H9 (cell line): ENCODE results near the gene PLXNB2. TPM values are rescaled to one million over a fixed set of nuclear protein-coding genes. Genes with fewer than 3 reads are reported as not detected.

Source experiments
- DNase-seq: peaks from one replicate; pipeline ENCODE4 v3.0.0-alpha.2; 2017
- H2AFZ ChIP-seq: one replicate; pipeline ENCODE4 v1.6.1; 2013; ENCODE audit warnings: mild to moderate bottlenecking, low read length, control low read depth, moderate library complexity
- H2AK5ac ChIP-seq: 2 replicates; pipeline ENCODE4 v1.6.1; 2013; ENCODE audit warnings: low read length, control low read depth, mixed read lengths; ENCODE audit not compliant: insufficient read length
- H2BK120ac ChIP-seq: one replicate; pipeline ENCODE4 v1.6.1; 2013; ENCODE audit warnings: low read depth, mild to moderate bottlenecking, low read length, control low read depth, inconsistent platforms; ENCODE audit not compliant: poor library complexity, severe bottlenecking
- H2BK12ac ChIP-seq: 2 replicates; pipeline ENCODE4 v1.6.1; 2013; ENCODE audit warnings: low read length, control low read depth, mixed read lengths, low read depth; ENCODE audit not compliant: insufficient read length
- H2BK15ac ChIP-seq: 2 replicates; pipeline ENCODE4 v1.6.1; 2013; ENCODE audit warnings: low read depth, low read length, control low read depth
- H2BK20ac ChIP-seq: one replicate; pipeline ENCODE4 v1.6.1; 2013; ENCODE audit warnings: low read depth, mild to moderate bottlenecking, low read length, control low read depth, inconsistent platforms; ENCODE audit not compliant: poor library complexity, severe bottlenecking
- H2BK5ac ChIP-seq: 2 replicates; pipeline ENCODE4 v1.6.1; 2013; ENCODE audit warnings: low read length, control low read depth, mixed read lengths; ENCODE audit not compliant: insufficient read length
- H3K14ac ChIP-seq: 2 replicates; pipeline ENCODE4 v1.6.1; 2013; ENCODE audit warnings: low read length, control low read depth; ENCODE audit not compliant: insufficient read depth
- H3K18ac ChIP-seq: 2 replicates; pipeline ENCODE4 v1.6.1; 2013; ENCODE audit warnings: low read depth, mild to moderate bottlenecking, mixed read lengths, low read length, control low read depth; ENCODE audit not compliant: insufficient read length
- H3K23ac ChIP-seq: 2 replicates; pipeline ENCODE4 v1.6.1; 2013; ENCODE audit warnings: low read length, control low read depth, mixed read lengths, low read depth; ENCODE audit not compliant: insufficient read length
- H3K23me2 ChIP-seq: 2 replicates; pipeline ENCODE4 v1.6.1; 2013; ENCODE audit warnings: low read depth, mild to moderate bottlenecking, mixed read lengths, low read length, control low read depth; ENCODE audit not compliant: insufficient read length, poor library complexity, severe bottlenecking
- H3K27ac ChIP-seq: 2 replicates; pipeline ENCODE4 v1.5.1; 2013; ENCODE audit warnings: low read length, control low read depth, mixed read lengths, low read depth; ENCODE audit not compliant: insufficient read length
- H3K27me3 ChIP-seq: 2 replicates; pipeline ENCODE4 v1.6.1; 2013; ENCODE audit warnings: low read length, control low read depth, inconsistent platforms; ENCODE audit not compliant: insufficient read depth
- H3K4ac ChIP-seq: 2 replicates; pipeline ENCODE4 v1.6.1; 2013; ENCODE audit warnings: low read depth, mild to moderate bottlenecking, control low read depth, inconsistent platforms, low read length, moderate library complexity
- H3K4me1 ChIP-seq: 2 replicates; pipeline ENCODE4 v1.6.1; 2013; ENCODE audit warnings: low read length, control low read depth, inconsistent platforms; ENCODE audit not compliant: insufficient read depth
- H3K4me2 ChIP-seq: 2 replicates; pipeline ENCODE4 v1.6.1; 2013; ENCODE audit warnings: low read length, control low read depth, mixed read lengths; ENCODE audit not compliant: insufficient read length, insufficient read depth
- H3K56ac ChIP-seq: 2 replicates; pipeline ENCODE4 v1.6.1; 2013; ENCODE audit warnings: low read depth, mild to moderate bottlenecking, mixed read lengths, low read length, control low read depth; ENCODE audit not compliant: insufficient read length
- H3K79me1 ChIP-seq: 2 replicates; pipeline ENCODE4 v1.6.1; 2013; ENCODE audit warnings: low read depth, mild to moderate bottlenecking, moderate library complexity, low read length, control low read depth, inconsistent platforms; ENCODE audit not compliant: insufficient read depth, poor library complexity, severe bottlenecking
- H3K79me2 ChIP-seq: 2 replicates; pipeline ENCODE4 v1.6.1; 2013; ENCODE audit warnings: low read length, control low read depth, inconsistent platforms; ENCODE audit not compliant: insufficient read depth
- H3K9ac ChIP-seq: 2 replicates; pipeline ENCODE4 v1.6.1; 2013; ENCODE audit warnings: low read length, control low read depth, mixed read lengths; ENCODE audit not compliant: insufficient read length; ENCODE audit errors: extremely low read depth
- H3K9me3 ChIP-seq: one replicate; pipeline ENCODE4 v1.6.1; 2013; ENCODE audit warnings: low read depth, low read length, inconsistent platforms; ENCODE audit not compliant: control insufficient read depth
- H3T11ph ChIP-seq: one replicate; pipeline ENCODE4 v1.6.1; 2013; ENCODE audit warnings: mild to moderate bottlenecking, low read length, control low read depth, inconsistent platforms
- H4K20me1 ChIP-seq: one replicate; pipeline ENCODE4 v1.6.1; 2013; ENCODE audit not compliant: control insufficient read depth, insufficient read length, insufficient read depth
- H4K5ac ChIP-seq: 2 replicates; pipeline ENCODE4 v1.6.1; 2013; ENCODE audit warnings: low read depth, mild to moderate bottlenecking, mixed read lengths, low read length, control low read depth; ENCODE audit not compliant: insufficient read length
- H4K8ac ChIP-seq: replicated peaks from 2 replicates; pipeline ENCODE4 v1.6.1; 2013; ENCODE audit warnings: low read length, control low read depth, mixed read lengths, low read depth; ENCODE audit not compliant: insufficient read length
- H4K91ac ChIP-seq: 2 replicates; pipeline ENCODE4 v1.6.1; 2013; ENCODE audit warnings: low read depth, mild to moderate bottlenecking, moderate library complexity, mixed read lengths, low read length, control low read depth; ENCODE audit not compliant: insufficient read length
- H3K27ac Mint-ChIP-seq, 3 experiments: 2 replicates in 2 of 3; 3 replicates in 1 of 3; pipeline ENCODE4 v1.8.0; 2020 to 2021; ENCODE audit warnings: mixed read lengths in 3 of 3, mild to moderate bottlenecking in 1 of 3, moderate library complexity in 1 of 3
- H3K27me3 Mint-ChIP-seq: 2 replicates; pipeline ENCODE4 v1.8.0; 2021; ENCODE audit warnings: low read depth, mild to moderate bottlenecking, moderate library complexity, mixed read lengths
- H3K36me3 Mint-ChIP-seq, 3 experiments: 2 replicates in 2 of 3; 3 replicates in 1 of 3; pipeline ENCODE4 v1.8.0; 2020 to 2021; ENCODE audit warnings: low read depth in 3 of 3, mixed read lengths in 3 of 3; ENCODE audit not compliant: insufficient read depth in 1 of 3
- H3K4me1 Mint-ChIP-seq, 2 experiments: 2 replicates each; pipeline ENCODE4 v1.8.0; 2020; ENCODE audit warnings: mixed read lengths in 2 of 2
- H3K4me3 Mint-ChIP-seq, 2 experiments: 2 replicates in 1 of 2; 3 replicates in 1 of 2; pipeline ENCODE4 v1.8.0; 2020 to 2021; ENCODE audit warnings: mild to moderate bottlenecking in 2 of 2, mixed read lengths in 2 of 2, moderate library complexity in 1 of 2
- H3K9me3 Mint-ChIP-seq, 2 experiments: 2 replicates in 1 of 2; 3 replicates in 1 of 2; pipeline ENCODE4 v1.8.0; 2020; ENCODE audit warnings: mild to moderate bottlenecking in 2 of 2, mixed read lengths in 2 of 2, moderate library complexity in 1 of 2
- WGBS: extraction: QIAGEN DNeasy Blood & Tissue Kit; methylation state at CpG from one replicate; pipeline ENCODE4 v1.1.7; 2013; ENCODE audit warnings: missing lambda C conversion rate, low lambda C conversion rate, mixed read lengths; ENCODE audit not compliant: insufficient read length; ENCODE audit errors: extremely low coverage; 5-methylcytosine and 5-hydroxymethylcytosine counted together
- total RNA-seq: library from RNA; stranded (reverse); gene quantifications from 2 replicates; pipeline ENCODE4 v1.2.1, GENCODE V29; 2021
- TF ChIP-seq, protein P1 (sequence below): fragments of 200-600 bp; sonication (generic); conservative IDR thresholded peaks from 3 replicates; pipeline ENCODE4 v1.8.0; 2021; ENCODE audit warnings: antibody characterized with exemption, mild to moderate bottlenecking

The PLXNB2 gene
- total RNA-seq, 1 experiment from 2014 or later: 87.6 TPM

GRCh38 chr22:50301581-50301991, 5.9 kb downstream of the PLXNB2 start:
- Mint-ChIP-seq H3K27me3 (peaks cover 4% of the 10 kb centered on the region; the same call in 1 of the 2 replicates), H3K4me1 (peaks cover 19 to 38% of the 10 kb centered on the region in 2 experiments), H3K4me3 (no peak overlapping the region), H3K9me3 (no peaks in the 10 kb centered on the region), H3K36me3 (no peaks in the 10 kb centered on the region), H3K27ac (no peak overlapping the region; a peak in 1 of 7 replicates)
- no peak overlapping the region for H2BK15ac ChIP-seq
- no peak overlapping the region for H3K9ac ChIP-seq
- H4K5ac ChIP-seq: no peak overlapping the region
- H3K27me3 ChIP-seq: no peaks in the 10 kb centered on the region
- H3T11ph ChIP-seq: no peak overlapping the region
- H3K4ac ChIP-seq: no peak overlapping the region
- H3K14ac ChIP-seq: no peak overlapping the region
- H3K4me1 ChIP-seq: no peaks in the 10 kb centered on the region
- no CpG with 5 or more reads among the region's 17 CpGs for WGBS
- no peak overlapping the region for H2BK5ac ChIP-seq
- no peak overlapping the region for H3K18ac ChIP-seq
- H2AK5ac ChIP-seq: no peak overlapping the region
- DNase-seq: no peak
- no peaks in the 10 kb centered on the region for H3K79me2 ChIP-seq
- no peak overlapping the region for H2BK120ac ChIP-seq
- H3K9me3 ChIP-seq: no peaks in the 10 kb centered on the region
- H2AFZ ChIP-seq: no peak overlapping the region
- no peak overlapping the region for H3K23ac ChIP-seq
- TF ChIP-seq, protein P1, sequence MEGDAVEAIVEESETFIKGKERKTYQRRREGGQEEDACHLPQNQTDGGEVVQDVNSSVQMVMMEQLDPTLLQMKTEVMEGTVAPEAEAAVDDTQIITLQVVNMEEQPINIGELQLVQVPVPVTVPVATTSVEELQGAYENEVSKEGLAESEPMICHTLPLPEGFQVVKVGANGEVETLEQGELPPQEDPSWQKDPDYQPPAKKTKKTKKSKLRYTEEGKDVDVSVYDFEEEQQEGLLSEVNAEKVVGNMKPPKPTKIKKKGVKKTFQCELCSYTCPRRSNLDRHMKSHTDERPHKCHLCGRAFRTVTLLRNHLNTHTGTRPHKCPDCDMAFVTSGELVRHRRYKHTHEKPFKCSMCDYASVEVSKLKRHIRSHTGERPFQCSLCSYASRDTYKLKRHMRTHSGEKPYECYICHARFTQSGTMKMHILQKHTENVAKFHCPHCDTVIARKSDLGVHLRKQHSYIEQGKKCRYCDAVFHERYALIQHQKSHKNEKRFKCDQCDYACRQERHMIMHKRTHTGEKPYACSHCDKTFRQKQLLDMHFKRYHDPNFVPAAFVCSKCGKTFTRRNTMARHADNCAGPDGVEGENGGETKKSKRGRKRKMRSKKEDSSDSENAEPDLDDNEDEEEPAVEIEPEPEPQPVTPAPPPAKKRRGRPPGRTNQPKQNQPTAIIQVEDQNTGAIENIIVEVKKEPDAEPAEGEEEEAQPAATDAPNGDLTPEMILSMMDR: no peak
- H4K8ac ChIP-seq: no peak overlapping the region
- H2BK12ac ChIP-seq: no peak overlapping the region
- H3K23me2 ChIP-seq: peaks cover 6% of the 10 kb centered on the region
- no peak overlapping the region for H3K4me2 ChIP-seq
- no peak overlapping the region for H3K56ac ChIP-seq
- H3K79me1 ChIP-seq: no peaks in the 10 kb centered on the region
- no peak overlapping the region for H2BK20ac ChIP-seq
- H3K27ac ChIP-seq: no peak overlapping the region
- H4K91ac ChIP-seq: no peak overlapping the region
- H4K20me1 ChIP-seq: no peaks in the 10 kb centered on the region
